Vagina (tissue), 2 donors: ENCODE measurements around the gene ERICH6B. TPM values are rescaled to one million over a fixed set of nuclear protein-coding genes. Genes with fewer than 3 reads are reported as not detected.

Source experiments
- DNase-seq, 2 donors: peaks; one replicate each; pipeline ENCODE4 v3.0.0-alpha.2; 2017; ENCODE audit errors: extremely low spot score in 2 of 2
- H3K27ac ChIP-seq: fragments of 200-600 bp; sonication (generic); one replicate; pipeline ENCODE4 v1.5.1; 2019
- H3K27me3 ChIP-seq: fragments of 200-600 bp; sonication (generic); one replicate; pipeline ENCODE4 v1.5.1; 2019
- H3K36me3 ChIP-seq, 2 donors: fragments of 200-600 bp; sonication (generic); one replicate each; pipeline ENCODE4 v1.5.1; 2017 to 2019
- H3K4me1 ChIP-seq: fragments of 200-600 bp; sonication (generic); one replicate; pipeline ENCODE4 v1.5.1; 2019
- H3K4me3 ChIP-seq, 2 donors: fragments of 200-600 bp; sonication (generic); 1 replicate in 1 of 2; 2 replicates in 1 of 2; pipeline ENCODE4 v1.5.1; 2016 to 2019
- H3K9me3 ChIP-seq: fragments of 200-600 bp; sonication (generic); one replicate; pipeline ENCODE4 v1.5.1; 2019
- POLR2A ChIP-seq, 2 donors: fragments of 450-650 bp; IDR thresholded peaks; one replicate each; pipeline ENCODE4 v1.6.1; 2017; ENCODE audit warnings: antibody characterized with exemption in 2 of 2, mild to moderate bottlenecking in 2 of 2, moderate library complexity in 2 of 2
- POLR2AphosphoS5 ChIP-seq, 2 donors: sonication (generic); formaldehyde crosslinking; IDR thresholded peaks; one replicate each; pipeline ENCODE4 v1.9.0; 2017; ENCODE audit warnings: antibody characterized with exemption in 2 of 2, mild to moderate bottlenecking in 2 of 2, low read depth in 1 of 2; ENCODE audit not compliant: insufficient read depth in 1 of 2
- intact Hi-C: fragments of 100-400 bp; cut with DNase I; formaldehyde crosslinking; loops from one replicate; pipeline ENCODE4 v1.15.1; 2023
- small RNA-seq: library from RNA; depleted of rRNA; stranded (forward); fragments of <200 nt; gene quantifications from one replicate; pipeline ENCODE3, GENCODE V24; 2016
- total RNA-seq: library from RNA; depleted of rRNA; stranded (reverse); fragments of >200 nt; gene quantifications from one replicate; pipeline ENCODE4 v1.2.3, GENCODE V29; 2016
- TF ChIP-seq, protein P1 (sequence below), 3 experiments: fragments of 450-650 bp in 2 of 3; fragments of 200-600 bp in 1 of 3; sonication (generic) in 1 of 3; IDR thresholded peaks; one replicate each; pipeline ENCODE4 v1.5.1; 2017 to 2019; ENCODE audit warnings: antibody characterized with exemption in 3 of 3, mild to moderate bottlenecking in 2 of 3, moderate library complexity in 2 of 3

ERICH6B gene
- total RNA-seq, 1 donor from 2014 or later = not detected

DNA sequence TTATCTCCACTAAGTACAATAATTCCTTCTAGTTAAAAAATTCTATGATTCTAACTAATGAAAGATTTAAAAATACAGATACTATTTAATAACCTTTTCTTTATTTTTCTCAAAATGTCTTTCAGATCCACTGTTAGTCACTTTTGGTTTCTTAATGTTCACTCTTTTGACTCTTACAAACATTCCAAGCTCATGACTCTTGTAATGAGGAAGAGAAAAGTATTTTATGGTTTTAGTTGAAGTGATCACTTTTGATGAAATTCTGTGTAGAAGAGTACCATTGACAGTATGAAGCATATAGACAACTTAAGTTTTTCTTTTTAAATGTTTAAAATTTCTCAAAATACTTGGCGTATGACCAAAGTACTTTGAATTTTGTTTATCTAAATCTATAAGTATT is 123.0 kb downstream of the ERICH6B start:
- intact Hi-C loops = no loop called here
- DNase-seq = no peak
- no peak for TF ChIP-seq POLR2AphosphoS5 (IDR thresholded peaks at IDR 0.05; ENCODE audit: insufficient read depth in 1 of 2, low read depth in 1 of 2)
- no peak for TF ChIP-seq POLR2A (IDR thresholded peaks at IDR 0.05)
- TF ChIP-seq, protein P1, sequence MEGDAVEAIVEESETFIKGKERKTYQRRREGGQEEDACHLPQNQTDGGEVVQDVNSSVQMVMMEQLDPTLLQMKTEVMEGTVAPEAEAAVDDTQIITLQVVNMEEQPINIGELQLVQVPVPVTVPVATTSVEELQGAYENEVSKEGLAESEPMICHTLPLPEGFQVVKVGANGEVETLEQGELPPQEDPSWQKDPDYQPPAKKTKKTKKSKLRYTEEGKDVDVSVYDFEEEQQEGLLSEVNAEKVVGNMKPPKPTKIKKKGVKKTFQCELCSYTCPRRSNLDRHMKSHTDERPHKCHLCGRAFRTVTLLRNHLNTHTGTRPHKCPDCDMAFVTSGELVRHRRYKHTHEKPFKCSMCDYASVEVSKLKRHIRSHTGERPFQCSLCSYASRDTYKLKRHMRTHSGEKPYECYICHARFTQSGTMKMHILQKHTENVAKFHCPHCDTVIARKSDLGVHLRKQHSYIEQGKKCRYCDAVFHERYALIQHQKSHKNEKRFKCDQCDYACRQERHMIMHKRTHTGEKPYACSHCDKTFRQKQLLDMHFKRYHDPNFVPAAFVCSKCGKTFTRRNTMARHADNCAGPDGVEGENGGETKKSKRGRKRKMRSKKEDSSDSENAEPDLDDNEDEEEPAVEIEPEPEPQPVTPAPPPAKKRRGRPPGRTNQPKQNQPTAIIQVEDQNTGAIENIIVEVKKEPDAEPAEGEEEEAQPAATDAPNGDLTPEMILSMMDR (IDR thresholded peaks at IDR 0.05) = no peak

More for the DNA sequence above, 123.0 kb downstream of the ERICH6B start:
- peaks cover 0 to 59% of the 10 kb centered on the region in 2 donors for H3K36me3 ChIP-seq
- no peaks in the 10 kb centered on the region for H3K27me3 ChIP-seq
- H3K27ac ChIP-seq = no peak overlapping the region
- no peak overlapping the region for H3K4me3 ChIP-seq
- no peaks in the 10 kb centered on the region for H3K4me1 ChIP-seq
- H3K9me3 ChIP-seq = no peaks in the 10 kb centered on the region

Small RNA genes lying within 50 kb of the gene (small RNA-seq; reads per million reads assigned to genes)
- gene RNA5SP27 = not detected
- gene TIMM9P3 = not detected

Other genes starting within 250 kb of the ERICH6B start
- 11.5 TPM for gene SLC25A30, start 197.4 kb downstream of the ERICH6B start, total RNA-seq
- 25.3 TPM for gene COG3, start 150.8 kb downstream of the ERICH6B start, total RNA-seq
- gene CBY2, start 86.6 kb upstream of the ERICH6B start, total RNA-seq = not detected
- gene SIAH3, start 236.0 kb upstream of the ERICH6B start, total RNA-seq = not detected